CD14-positive monocyte (primary cell): ENCODE data around the gene NAPB. TPM values are rescaled to one million over a fixed set of nuclear protein-coding genes. Genes with fewer than 3 reads are reported as not detected.
A peak's percentile ranks its signal among the peaks of the same experiment; 100 is the strongest.

Source experiments
- DNase-seq, 3 donors: peaks; one replicate each; pipeline ENCODE4 v3.0.0-alpha.2; 2011 to 2022
- H2AFZ ChIP-seq: 2 replicates; pipeline ENCODE4 v1.6.0; 2012; ENCODE audit warnings: mild to moderate bottlenecking, low read depth, low read length, inconsistent platforms; ENCODE audit not compliant: insufficient read depth, poor library complexity, severe bottlenecking
- H3K27ac ChIP-seq, 2 donors: 1 replicate in 1 of 2; 2 replicates in 1 of 2; pipeline ENCODE4 v1.5.1; 2012 to 2013; ENCODE audit warnings: low read length in 2 of 2, control low read depth in 1 of 2, inconsistent platforms in 1 of 2, low read depth in 1 of 2, mild to moderate bottlenecking in 1 of 2
- H3K27me3 ChIP-seq, 2 donors: one replicate each; pipeline versions ENCODE4 v1.6.0 to v1.6.1; 2011 to 2013; ENCODE audit warnings: low read length in 2 of 2; ENCODE audit not compliant: control insufficient read depth in 2 of 2, insufficient read depth in 2 of 2
- H3K36me3 ChIP-seq, 2 donors: replicated peaks in 1 of 2; 1 replicate in 1 of 2; 2 replicates in 1 of 2; pipeline versions ENCODE4 v1.5.1 to v1.6.1; 2012 to 2013; ENCODE audit warnings: low read length in 2 of 2, control low read depth in 1 of 2, inconsistent platforms in 1 of 2, mild to moderate bottlenecking in 1 of 2; ENCODE audit not compliant: insufficient read depth in 2 of 2, control insufficient read depth in 1 of 2
- H3K4me1 ChIP-seq, 2 donors: 1 replicate in 1 of 2; 2 replicates in 1 of 2; pipeline versions ENCODE4 v1.5.1 to v1.6.1; 2012 to 2013; ENCODE audit warnings: low read length in 2 of 2, control low read depth in 1 of 2, inconsistent platforms in 1 of 2, mild to moderate bottlenecking in 1 of 2, moderate library complexity in 1 of 2; ENCODE audit not compliant: insufficient read depth in 2 of 2, control insufficient read depth in 1 of 2
- H3K4me2 ChIP-seq: replicated peaks from 2 replicates; pipeline ENCODE3; 2012; ENCODE audit warnings: low read length, moderate library complexity, mild to moderate bottlenecking; ENCODE audit not compliant: poor library complexity, severe bottlenecking; ENCODE audit errors: extremely low read depth
- H3K4me3 ChIP-seq, 3 experiments: fragments of 200-600 bp in 1 of 3; sonication (generic) in 1 of 3; replicated peaks in 1 of 3; 1 replicate in 2 of 3; 2 replicates in 1 of 3; pipeline ENCODE4 v1.5.1; 2011 to 2013; ENCODE audit warnings: low read length in 3 of 3, mild to moderate bottlenecking in 3 of 3, control low read depth in 2 of 3, low read depth in 2 of 3, inconsistent platforms in 1 of 3, moderate library complexity in 1 of 3
- H3K79me2 ChIP-seq: 2 replicates; pipeline ENCODE4 v1.6.0; 2012; ENCODE audit warnings: mild to moderate bottlenecking, control low read depth, inconsistent platforms, low read length, moderate library complexity; ENCODE audit not compliant: insufficient read depth
- H3K9ac ChIP-seq: 2 replicates; pipeline ENCODE4 v1.6.0; 2017; ENCODE audit warnings: low read length, mild to moderate bottlenecking; ENCODE audit not compliant: insufficient read depth, poor library complexity, severe bottlenecking
- H3K9me3 ChIP-seq, 2 donors: replicated peaks in 1 of 2; 1 replicate in 1 of 2; 2 replicates in 1 of 2; pipeline versions ENCODE4 v1.5.1 to v1.6.1; 2012 to 2013; ENCODE audit warnings: low read length in 2 of 2, control low read depth in 1 of 2; ENCODE audit not compliant: control insufficient read depth in 1 of 2, insufficient read depth in 1 of 2
- H4K20me1 ChIP-seq: 2 replicates; pipeline ENCODE4 v1.6.0; 2012; ENCODE audit warnings: mild to moderate bottlenecking, low read length, control low read depth, moderate library complexity; ENCODE audit not compliant: insufficient read depth
- H3K27ac Mint-ChIP-seq, 7 donors: one replicate each; pipeline ENCODE4 v1.8.0; 2020; ENCODE audit warnings: mild to moderate bottlenecking in 7 of 7, mixed read lengths in 7 of 7, moderate library complexity in 6 of 7, inconsistent platforms in 2 of 7
- H3K27me3 Mint-ChIP-seq, 3 donors: one replicate each; pipeline ENCODE4 v1.8.0; 2021 to 2022; ENCODE audit warnings: low read depth in 3 of 3, mild to moderate bottlenecking in 3 of 3, mixed read lengths in 3 of 3, moderate library complexity in 3 of 3, inconsistent platforms in 1 of 3
- H3K36me3 Mint-ChIP-seq, 2 donors: one replicate each; pipeline ENCODE4 v1.8.0; 2020; ENCODE audit warnings: mixed read lengths in 2 of 2, inconsistent platforms in 1 of 2, mild to moderate bottlenecking in 1 of 2
- H3K4me1 Mint-ChIP-seq: one replicate; pipeline ENCODE4 v1.8.0; 2020; ENCODE audit warnings: mild to moderate bottlenecking, mixed read lengths
- H3K4me3 Mint-ChIP-seq, 2 donors: one replicate each; pipeline ENCODE4 v1.8.0; 2020; ENCODE audit warnings: mild to moderate bottlenecking in 2 of 2, mixed read lengths in 2 of 2, moderate library complexity in 1 of 2
- H3K9me3 Mint-ChIP-seq, 7 donors: one replicate each; pipeline ENCODE4 v1.8.0; 2020 to 2022; ENCODE audit warnings: mixed read lengths in 7 of 7, mild to moderate bottlenecking in 6 of 7, moderate library complexity in 6 of 7, inconsistent platforms in 2 of 7
- WGBS: methylation state at CpG from one replicate; pipeline ENCODE4 v1.1.5; 2013; ENCODE audit warnings: missing lambda C conversion rate; ENCODE audit not compliant: insufficient coverage; 5-methylcytosine and 5-hydroxymethylcytosine counted together
- intact Hi-C, 2 donors: fragments of 100-400 bp; cut with micrococcal nuclease; formaldehyde crosslinking; loops; one replicate each; pipeline versions ENCODE4 v1.15.0 to v1.15.1; 2023
- polyA plus RNA-seq, 3 donors: library from polyadenylated mRNA; depleted of rRNA in 1 of 3; unstranded in 2 of 3; stranded (reverse) in 1 of 3; fragments of 300-500 nt in 2 of 3; fragments of >200 nt in 1 of 3; fragmentation: Illumina TruSeq in 2 of 3; gene quantifications; 1 replicate in 2 of 3; 2 replicates in 1 of 3; pipeline ENCODE4 v1.2.3, GENCODE V29; 2012 to 2021
- TF ChIP-seq, protein P1 (sequence below): fragments of 200-600 bp; IDR thresholded peaks from one replicate; pipeline ENCODE4 v1.8.0; 2022; ENCODE audit warnings: antibody characterized with exemption, mild to moderate bottlenecking

The NAPB gene
- polyA plus RNA-seq, 3 donors: 2.4 to 6.3 (median 2.6) TPM

DNA sequence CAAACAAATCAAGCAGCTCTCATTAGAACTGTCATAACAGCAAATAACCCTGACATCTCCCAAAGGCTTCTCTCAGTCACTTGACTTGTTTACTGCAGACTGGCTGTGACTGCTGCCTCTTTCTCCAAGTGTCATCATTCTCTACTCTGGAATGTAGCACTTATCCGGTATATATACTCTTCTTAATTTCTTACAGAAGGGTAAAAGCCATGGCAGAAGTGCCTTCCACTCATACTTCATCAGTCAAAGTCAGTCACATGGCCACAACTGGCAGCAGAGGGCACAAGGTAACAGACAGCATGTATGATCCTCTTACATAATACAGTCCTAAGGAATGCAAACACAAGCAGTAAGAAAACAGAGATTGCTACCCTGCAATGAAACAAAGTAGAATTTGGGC, 9.3 kb downstream of the NAPB start:
- WGBS: 100% methylated on average over 1 of the region's 1 CpG
- peaks cover 4 to 10% of the 10 kb centered on the region in 2 donors for H3K36me3 Mint-ChIP-seq
- H3K4me1 ChIP-seq: no peaks in the 10 kb centered on the region
- no peak overlapping the region for H3K27ac Mint-ChIP-seq
- peaks cover 0 to 3% of the 10 kb centered on the region in 2 donors for H3K36me3 ChIP-seq
- H3K9me3 ChIP-seq: no peaks in the 10 kb centered on the region
- no peaks in the 10 kb centered on the region for H3K27me3 Mint-ChIP-seq
- TF ChIP-seq, protein P1, sequence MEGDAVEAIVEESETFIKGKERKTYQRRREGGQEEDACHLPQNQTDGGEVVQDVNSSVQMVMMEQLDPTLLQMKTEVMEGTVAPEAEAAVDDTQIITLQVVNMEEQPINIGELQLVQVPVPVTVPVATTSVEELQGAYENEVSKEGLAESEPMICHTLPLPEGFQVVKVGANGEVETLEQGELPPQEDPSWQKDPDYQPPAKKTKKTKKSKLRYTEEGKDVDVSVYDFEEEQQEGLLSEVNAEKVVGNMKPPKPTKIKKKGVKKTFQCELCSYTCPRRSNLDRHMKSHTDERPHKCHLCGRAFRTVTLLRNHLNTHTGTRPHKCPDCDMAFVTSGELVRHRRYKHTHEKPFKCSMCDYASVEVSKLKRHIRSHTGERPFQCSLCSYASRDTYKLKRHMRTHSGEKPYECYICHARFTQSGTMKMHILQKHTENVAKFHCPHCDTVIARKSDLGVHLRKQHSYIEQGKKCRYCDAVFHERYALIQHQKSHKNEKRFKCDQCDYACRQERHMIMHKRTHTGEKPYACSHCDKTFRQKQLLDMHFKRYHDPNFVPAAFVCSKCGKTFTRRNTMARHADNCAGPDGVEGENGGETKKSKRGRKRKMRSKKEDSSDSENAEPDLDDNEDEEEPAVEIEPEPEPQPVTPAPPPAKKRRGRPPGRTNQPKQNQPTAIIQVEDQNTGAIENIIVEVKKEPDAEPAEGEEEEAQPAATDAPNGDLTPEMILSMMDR: no peak
- intact Hi-C loops: no loop called here
- peaks cover 11% of the 10 kb centered on the region for H3K4me1 Mint-ChIP-seq
- no peak overlapping the region for H3K9ac ChIP-seq
- H3K4me2 ChIP-seq: no peak overlapping the region
- no peaks in the 10 kb centered on the region for H3K27me3 ChIP-seq
- no peak overlapping the region for H3K4me3 Mint-ChIP-seq
- H3K4me3 ChIP-seq: no peak overlapping the region
- DNase-seq: no peak
- H3K9me3 Mint-ChIP-seq: no peaks in the 10 kb centered on the region
- peaks cover 95% of the 10 kb centered on the region for H3K79me2 ChIP-seq
- no peak overlapping the region for H2AFZ ChIP-seq
- H3K27ac ChIP-seq: no peak overlapping the region
- peaks cover 65% of the 10 kb centered on the region for H4K20me1 ChIP-seq

DNA sequence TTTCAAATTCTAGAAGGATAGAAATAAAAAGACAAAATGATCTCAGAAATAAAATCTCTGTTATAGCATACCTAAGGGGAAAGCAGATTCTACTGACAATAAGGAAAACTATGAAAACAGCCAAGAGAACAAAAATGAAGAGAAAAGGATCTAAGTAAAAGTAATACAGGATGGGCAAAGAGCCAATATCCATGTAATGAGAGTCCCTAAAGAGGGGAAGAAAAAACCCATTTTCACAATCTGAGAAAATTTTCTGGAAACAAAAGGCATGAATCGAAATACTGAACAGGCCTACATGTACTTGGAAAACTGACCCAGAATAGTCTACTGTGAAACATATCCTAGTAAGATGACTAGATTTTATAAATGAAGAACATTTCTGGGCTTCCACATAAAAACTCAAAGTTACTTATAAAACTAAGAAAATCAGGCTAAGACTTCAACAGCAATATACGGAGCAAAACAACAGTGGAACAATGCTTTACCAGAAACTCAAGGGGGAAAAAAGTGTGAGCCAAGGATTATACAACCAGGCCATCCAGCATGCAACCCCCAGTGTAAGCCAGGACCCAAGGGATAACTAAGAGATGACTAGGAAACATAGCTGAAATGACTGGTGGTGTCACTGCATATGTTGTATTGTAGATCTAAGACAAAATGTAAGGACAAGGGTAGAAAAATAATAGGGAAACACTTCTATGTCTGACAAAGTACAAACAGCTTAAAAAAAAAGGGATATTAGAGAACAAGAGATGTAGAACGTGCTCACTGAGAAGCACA, 10.2 kb downstream of the NAPB start:
- Histone ChIP-seq H3K27me3 (no peaks in the 10 kb centered on the region), H3K9ac (no peak overlapping the region), H3K9me3 (no peaks in the 10 kb centered on the region), H3K4me1 (no peaks in the 10 kb centered on the region), H3K4me2 (no peak overlapping the region), H3K36me3 (peaks cover under 1 to 3% of the 10 kb centered on the region in 2 donors), H4K20me1 (peaks cover 74% of the 10 kb centered on the region), H2AFZ (no peak overlapping the region), H3K27ac (no peak overlapping the region), H3K4me3 (no peak overlapping the region), H3K79me2 (peaks cover 95% of the 10 kb centered on the region)
- Mint-ChIP-seq H3K9me3 (no peaks in the 10 kb centered on the region), H3K27ac (peak overlapping the region in 1 of 7 donors; percentile 10), H3K4me1 (peaks cover 10% of the 10 kb centered on the region), H3K27me3 (peaks cover 0 to 1% (median 0%) of the 10 kb centered on the region in 3 donors), H3K36me3 (peaks cover 7 to 11% of the 10 kb centered on the region in 2 donors), H3K4me3 (no peak overlapping the region)
- no peak for DNase-seq
- intact Hi-C loops: no loop called here
- 100% methylated on average over 1 of the region's 3 CpGs for WGBS
- TF ChIP-seq, protein P1: no peak
